Adrenal gland (tissue), 5 donors: ENCODE results near the gene BRAF.

Source experiments
- POLR2A ChIP-seq, 2 donors: fragments of 450-650 bp; IDR thresholded peaks; one replicate each; pipeline ENCODE4 v1.6.1; 2017; ENCODE audit warnings: antibody characterized with exemption in 2 of 2, mild to moderate bottlenecking in 2 of 2, moderate library complexity in 1 of 2
- TF ChIP-seq, protein P1 (sequence below), 6 experiments: fragments of 450-650 bp in 4 of 6; fragments of 200-600 bp in 2 of 6; sonication (generic) in 1 of 6; IDR thresholded peaks; 1 replicate in 5 of 6; 2 replicates in 1 of 6; pipeline versions ENCODE4 v1.5.1 to v1.8.0; 2016 to 2021; ENCODE audit warnings: antibody characterized with exemption in 6 of 6, mild to moderate bottlenecking in 2 of 6, moderate library complexity in 1 of 6
- donor health status: DM: no; HTN: no; CAD: no.

DNA sequence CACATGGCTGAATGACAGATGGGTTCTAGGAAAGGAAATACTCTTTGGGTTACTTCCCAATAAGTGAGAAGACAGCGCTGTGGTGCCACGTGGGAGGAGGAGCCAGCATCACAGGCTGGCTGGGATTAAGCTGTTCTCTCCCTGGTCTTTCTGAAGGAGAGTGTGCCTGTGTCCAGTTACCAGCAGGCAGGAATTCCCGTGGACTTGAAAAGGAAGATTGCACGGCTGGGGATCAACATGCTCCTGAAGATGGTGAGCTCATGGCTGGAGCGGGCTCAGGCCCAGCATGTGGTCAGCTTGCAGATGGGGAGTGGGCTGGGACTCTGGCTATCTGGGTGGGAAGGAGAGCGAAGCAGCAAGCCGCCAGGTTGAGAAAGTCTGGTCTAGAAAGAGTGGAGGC is 243.8 kb downstream of the BRAF start:
- TF ChIP-seq, protein P1, sequence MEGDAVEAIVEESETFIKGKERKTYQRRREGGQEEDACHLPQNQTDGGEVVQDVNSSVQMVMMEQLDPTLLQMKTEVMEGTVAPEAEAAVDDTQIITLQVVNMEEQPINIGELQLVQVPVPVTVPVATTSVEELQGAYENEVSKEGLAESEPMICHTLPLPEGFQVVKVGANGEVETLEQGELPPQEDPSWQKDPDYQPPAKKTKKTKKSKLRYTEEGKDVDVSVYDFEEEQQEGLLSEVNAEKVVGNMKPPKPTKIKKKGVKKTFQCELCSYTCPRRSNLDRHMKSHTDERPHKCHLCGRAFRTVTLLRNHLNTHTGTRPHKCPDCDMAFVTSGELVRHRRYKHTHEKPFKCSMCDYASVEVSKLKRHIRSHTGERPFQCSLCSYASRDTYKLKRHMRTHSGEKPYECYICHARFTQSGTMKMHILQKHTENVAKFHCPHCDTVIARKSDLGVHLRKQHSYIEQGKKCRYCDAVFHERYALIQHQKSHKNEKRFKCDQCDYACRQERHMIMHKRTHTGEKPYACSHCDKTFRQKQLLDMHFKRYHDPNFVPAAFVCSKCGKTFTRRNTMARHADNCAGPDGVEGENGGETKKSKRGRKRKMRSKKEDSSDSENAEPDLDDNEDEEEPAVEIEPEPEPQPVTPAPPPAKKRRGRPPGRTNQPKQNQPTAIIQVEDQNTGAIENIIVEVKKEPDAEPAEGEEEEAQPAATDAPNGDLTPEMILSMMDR (IDR thresholded peaks at IDR 0.05), result no peak
- TF ChIP-seq POLR2A (IDR thresholded peaks at IDR 0.05), result no peak
